Retinal pigment epithelial cell (primary cell): ENCODE measurements around the gene CNTN4.

Source experiments
- DNase-seq: peaks from one replicate; pipeline ENCODE4 v3.0.0-alpha.2; 2010; ENCODE audit warnings: low read depth
- H3K4me3 ChIP-seq: 2 replicates; pipeline ENCODE4 v1.5.1; 2011; ENCODE audit warnings: mild to moderate bottlenecking, low read length, control low read depth, moderate library complexity
- CTCF ChIP-seq: conservative IDR thresholded peaks from 2 replicates; pipeline ENCODE4 v1.5.1; 2011; ENCODE audit warnings: low read depth, low read length, control low read depth, inconsistent platforms

Gene CNTN4

GRCh38 chr3:2889736-2890135 is 791.1 kb downstream of the CNTN4 start:
- no peak for DNase-seq
- no peak for TF ChIP-seq CTCF
- no peak overlapping the region for H3K4me3 ChIP-seq

GRCh38 chr3:2896308-2896939 is 797.8 kb downstream of the CNTN4 start:
- no peak for TF ChIP-seq CTCF
- no peak overlapping the region for H3K4me3 ChIP-seq
- no peak for DNase-seq

- DNase-seq, result no peak
- no peak for TF ChIP-seq CTCF
- H3K4me3 ChIP-seq, result no peak overlapping the region
These were observed 799.2 kb downstream of the CNTN4 start for GRCh38 chr3:2897821-2898220.

GRCh38 chr3:2898591-2899353 is 800.1 kb downstream of the CNTN4 start:
- no peak for DNase-seq
- no peak overlapping the region for H3K4me3 ChIP-seq
- TF ChIP-seq CTCF, result no peak

GRCh38 chr3:2904054-2904453 is 805.4 kb downstream of the CNTN4 start:
- no peak for TF ChIP-seq CTCF
- DNase-seq, result no peak
- H3K4me3 ChIP-seq, result no peak overlapping the region

- DNase-seq, result no peak
- TF ChIP-seq CTCF, result no peak
- no peak overlapping the region for H3K4me3 ChIP-seq
These were observed 810.2 kb downstream of the CNTN4 start for GRCh38 chr3:2908693-2909351.
